Lung (tissue), 12 donors: Measurements from ENCODE around the gene MT1G. TPM values are rescaled to one million over a fixed set of nuclear protein-coding genes. Genes with fewer than 3 reads are reported as not detected.
"Not testable (repeated sequence)": the region's sequence is repeated elsewhere in the genome, so short reads cannot be mapped to it uniquely, and the experiment has no call there.

ENCODE experiments used
- ATAC-seq: fragments of 200-7000 bp; cut with Tn5 transposase; one replicate; pipeline ENCODE4 v1.9.1; 2020; ENCODE audit warnings: moderate number of reproducible peaks; ENCODE audit not compliant: insufficient read depth, low FRiP score
- DNase-seq, 3 donors: peaks; one replicate each; pipeline ENCODE4 v3.0.0-alpha.2; 2013 to 2017
- H3K27ac ChIP-seq, 2 donors: one replicate each; pipeline ENCODE4 v1.5.1; 2013; ENCODE audit warnings: mild to moderate bottlenecking in 2 of 2, moderate library complexity in 2 of 2, control low read depth in 1 of 2, inconsistent platforms in 1 of 2, low read depth in 1 of 2, low read length in 1 of 2
- H3K27me3 ChIP-seq, 3 donors: one replicate each; pipeline ENCODE4 v1.5.1; 2013; ENCODE audit warnings: low read length in 2 of 3; ENCODE audit not compliant: control insufficient read depth in 3 of 3, insufficient read depth in 3 of 3
- H3K36me3 ChIP-seq, 4 donors: one replicate each; pipeline ENCODE4 v1.5.1; 2013; ENCODE audit warnings: low read length in 4 of 4, mild to moderate bottlenecking in 1 of 4, moderate library complexity in 1 of 4; ENCODE audit not compliant: control insufficient read depth in 4 of 4, insufficient read depth in 4 of 4
- H3K4me1 ChIP-seq, 5 donors: one replicate each; pipeline ENCODE4 v1.5.1; 2013; ENCODE audit warnings: low read length in 5 of 5, mild to moderate bottlenecking in 2 of 5, moderate library complexity in 1 of 5; ENCODE audit not compliant: control insufficient read depth in 5 of 5, insufficient read depth in 5 of 5
- H3K4me3 ChIP-seq: one replicate; pipeline ENCODE4 v1.5.1; 2013; ENCODE audit warnings: mild to moderate bottlenecking, control low read depth, moderate library complexity
- H3K9ac ChIP-seq, 2 donors: one replicate each; pipeline ENCODE4 v1.5.1; 2013; ENCODE audit warnings: low read length in 2 of 2, control low read depth in 1 of 2; ENCODE audit not compliant: insufficient read depth in 1 of 2
- H3K9me3 ChIP-seq, 4 donors: one replicate each; pipeline ENCODE4 v1.5.1; 2013; ENCODE audit warnings: low read length in 3 of 4, mild to moderate bottlenecking in 1 of 4, moderate library complexity in 1 of 4; ENCODE audit not compliant: control insufficient read depth in 4 of 4, insufficient read depth in 3 of 4
- WGBS, 2 donors: extraction: QIAGEN DNeasy Blood & Tissue Kit; methylation state at CpG; one replicate each; pipeline ENCODE4 v1.1.7; 2013; 5-methylcytosine and 5-hydroxymethylcytosine counted together
- polyA plus RNA-seq, 2 donors: library from polyadenylated mRNA; stranded (reverse); fragments of 200-250 nt; gene quantifications; one replicate each; pipeline ENCODE4 v1.2.1, GENCODE V29; 2013
- total RNA-seq, 2 donors: library from RNA; depleted of rRNA in 1 of 2; stranded (reverse); fragments of >200 nt in 1 of 2; gene quantifications; one replicate each; pipeline ENCODE4 v1.2.1, GENCODE V29; 2014 to 2021
- TF ChIP-seq, protein P1 (sequence below): IDR thresholded peaks from 2 replicates; pipeline ENCODE4 v1.5.1; 2012; ENCODE audit warnings: mild to moderate bottlenecking; ENCODE audit errors: control extremely low read depth, extremely low read depth
- donor health status: control.
- donor health status: control.
- donor health status: Bipolar disorder and iron deficiency.
- donor health status: healthy.
- donor health status: DM: yes; HTN: yes; CAD: no.

MT1G gene
- total and polyA plus RNA-seq, 4 donors, result 3.5 to 140 (median 78.0) TPM

DNA sequence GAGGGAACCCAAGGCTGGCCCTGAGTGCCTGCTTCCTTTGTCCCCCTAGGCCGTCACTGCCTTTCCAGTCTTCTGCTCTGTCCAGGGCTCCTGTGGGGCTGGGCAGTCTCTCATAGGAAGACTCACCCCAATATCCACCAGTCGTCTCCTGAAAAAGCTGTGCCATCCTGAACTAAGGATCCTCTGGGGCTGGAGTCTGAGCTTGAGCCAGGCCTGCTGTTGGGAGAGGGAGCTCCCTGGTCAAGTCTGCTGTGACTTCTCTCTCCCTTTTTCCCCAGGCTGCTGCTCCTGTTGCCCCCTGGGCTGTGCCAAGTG lies 2.7 kb upstream of the MT1G start:
- Histone ChIP-seq H3K9me3 (peaks cover 0 to 2% (median 0%) of the 10 kb centered on the region in 4 donors), H3K9ac (no peak overlapping the region), H3K27me3 (peaks cover 3 to 81% (median 68%) of the 10 kb centered on the region in 3 donors), H3K4me3 (no peak overlapping the region), H3K36me3 (no peaks in the 10 kb centered on the region), H3K27ac (no peak overlapping the region), H3K4me1 (peaks cover 0 to 16% (median 6%) of the 10 kb centered on the region in 5 donors)
- TF ChIP-seq, protein P1, sequence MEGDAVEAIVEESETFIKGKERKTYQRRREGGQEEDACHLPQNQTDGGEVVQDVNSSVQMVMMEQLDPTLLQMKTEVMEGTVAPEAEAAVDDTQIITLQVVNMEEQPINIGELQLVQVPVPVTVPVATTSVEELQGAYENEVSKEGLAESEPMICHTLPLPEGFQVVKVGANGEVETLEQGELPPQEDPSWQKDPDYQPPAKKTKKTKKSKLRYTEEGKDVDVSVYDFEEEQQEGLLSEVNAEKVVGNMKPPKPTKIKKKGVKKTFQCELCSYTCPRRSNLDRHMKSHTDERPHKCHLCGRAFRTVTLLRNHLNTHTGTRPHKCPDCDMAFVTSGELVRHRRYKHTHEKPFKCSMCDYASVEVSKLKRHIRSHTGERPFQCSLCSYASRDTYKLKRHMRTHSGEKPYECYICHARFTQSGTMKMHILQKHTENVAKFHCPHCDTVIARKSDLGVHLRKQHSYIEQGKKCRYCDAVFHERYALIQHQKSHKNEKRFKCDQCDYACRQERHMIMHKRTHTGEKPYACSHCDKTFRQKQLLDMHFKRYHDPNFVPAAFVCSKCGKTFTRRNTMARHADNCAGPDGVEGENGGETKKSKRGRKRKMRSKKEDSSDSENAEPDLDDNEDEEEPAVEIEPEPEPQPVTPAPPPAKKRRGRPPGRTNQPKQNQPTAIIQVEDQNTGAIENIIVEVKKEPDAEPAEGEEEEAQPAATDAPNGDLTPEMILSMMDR, result no peak
- ATAC-seq (no peak), DNase-seq (no peak)
- WGBS, 2 donors, result 55 to 78% methylated on average over 2 of the region's 2 CpGs

GRCh38 chr16:56669840-56670619 lies 2.2 kb upstream of the MT1G start:
- DNase-seq, result no peak
- 16 to 23% methylated on average over 19 of the region's 19 CpGs for WGBS, 2 donors
- Histone ChIP-seq H3K9ac (no peak overlapping the region), H3K4me1 (peaks cover 0 to 16% (median 6%) of the 10 kb centered on the region in 5 donors), H3K27me3 (peaks cover 3 to 81% (median 64%) of the 10 kb centered on the region in 3 donors), H3K4me3 (no peak overlapping the region), H3K9me3 (peaks cover 0 to 2% (median 0%) of the 10 kb centered on the region in 4 donors), H3K27ac (no peak overlapping the region), H3K36me3 (no peaks in the 10 kb centered on the region)
- TF ChIP-seq, protein P1, result no peak
- no peak for ATAC-seq

- no peak within 1 kb of the TSS for H3K4me3 ChIP-seq
- TF ChIP-seq, protein P1, result no peak
- DNase-seq, result no peak
- WGBS, 2 donors, result 10 to 18% methylated on average over 38 of the region's 38 CpGs
- no peak within 1 kb of the TSS for H3K27ac ChIP-seq
- peaks cover 0 to 2% (median 0%) of the 10 kb centered on the region in 4 donors for H3K9me3 ChIP-seq
- H3K4me1 ChIP-seq, result peaks cover 0 to 16% (median 6%) of the 10 kb centered on the region in 5 donors
- ATAC-seq, result no peak
- peaks cover 3 to 89% (median 70%) of the 10 kb centered on the region in 3 donors for H3K27me3 ChIP-seq
- H3K36me3 ChIP-seq, result no peaks in the 10 kb centered on the region
- H3K9ac ChIP-seq, result no peak within 1 kb of the TSS
These were observed 1.4 kb upstream of the MT1G start, which contains the start of gene MT1H for GRCh38 chr16:56669005-56669839. MT1H (plus strand) TSS chr16:56669814; CDS start chr16:56669885, 71 bp downstream.

DNA sequence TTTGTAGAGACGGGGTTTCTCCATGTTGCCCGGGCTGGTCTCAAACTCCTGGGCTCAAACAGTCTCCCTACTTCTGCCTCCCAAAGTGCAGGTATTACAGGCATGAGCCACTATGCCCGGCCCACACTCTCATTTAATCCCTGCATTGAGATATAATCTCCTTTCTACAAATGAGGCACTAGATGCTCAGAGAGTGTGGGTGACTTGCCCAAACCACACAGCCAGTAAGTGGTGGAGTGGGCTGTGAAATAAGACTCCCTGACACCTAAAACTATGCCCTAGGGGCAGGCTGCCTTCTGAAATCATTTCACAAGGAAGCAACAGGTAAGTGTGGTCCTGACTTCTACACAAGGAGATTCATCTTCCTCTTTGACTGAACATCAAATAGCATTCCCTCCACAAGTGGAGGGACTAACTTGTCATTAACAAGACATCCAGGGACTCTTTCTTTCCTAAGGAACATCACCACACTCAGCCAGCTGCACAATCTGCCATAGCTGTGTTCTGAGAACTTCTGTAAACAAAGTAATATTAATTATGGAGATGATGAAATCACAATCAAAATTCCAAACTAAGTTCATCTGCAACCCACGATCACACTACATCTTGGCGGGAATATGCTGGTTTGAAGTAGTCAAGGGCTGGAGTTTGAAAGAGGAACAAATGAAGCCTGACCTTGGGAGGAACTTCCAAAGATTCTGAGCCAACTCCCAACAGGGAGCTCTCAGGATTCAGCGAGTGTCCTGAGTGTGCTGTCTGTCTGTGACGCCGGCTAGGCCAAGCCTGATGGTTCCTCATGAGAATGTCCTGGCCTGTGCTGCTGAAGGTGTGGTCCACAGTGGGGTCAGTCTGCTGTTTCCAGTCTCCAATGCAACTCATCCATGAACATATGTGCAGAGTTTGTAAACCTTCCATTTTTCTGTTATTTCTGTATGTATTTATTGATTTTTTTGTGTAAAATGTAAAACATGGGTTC lies 2.3 kb downstream of the MT1G start:
- not testable (repeated sequence) for H3K4me3 ChIP-seq, H3K9ac ChIP-seq, H3K27ac ChIP-seq, ATAC-seq, H3K36me3 ChIP-seq, H3K9me3 ChIP-seq
- WGBS, 2 donors, result 71 to 73% methylated on average over 8 of the region's 8 CpGs
- H3K27me3 ChIP-seq, result peaks cover 3 to 95% (median 79%) of the 10 kb centered on the region in 3 donors
- DNase-seq, result peak in 1 of 3 donors; percentile 69
- peaks cover 0 to 20% (median 6%) of the 10 kb centered on the region in 5 donors for H3K4me1 ChIP-seq
